ENCODE data around the gene KCNC3.

The KCNC3 gene

GRCh38 chr19:50321831-50322230 is 7.3 kb downstream of the KCNC3 start:
- H3K27me3 Mint-ChIP-seq (ENCODE audit: low read depth): peaks cover 43% of the 10 kb centered on the region

GRCh38 chr19:50320596-50320995 is 8.6 kb downstream of the KCNC3 start:
- Mint-ChIP-seq H3K9me3 (no peaks in the 10 kb centered on the region), H3K27ac (no peak overlapping the region), H3K4me3 (no peak overlapping the region), H3K36me3 (ENCODE audit: low read depth) (peaks cover 7% of the 10 kb centered on the region), H3K4me1 (peaks cover 11% of the 10 kb centered on the region), H3K27me3 (ENCODE audit: low read depth) (peaks cover 44% of the 10 kb centered on the region)
- TF ChIP-seq CTCF (IDR thresholded peaks at IDR 0.05; ENCODE audit: unreplicated experiment in 3 of 3): no peak

More at GRCh38 chr19:50321831-50322230, 7.3 kb downstream of the KCNC3 start:
- H3K36me3 Mint-ChIP-seq (ENCODE audit: low read depth): peaks cover 7% of the 10 kb centered on the region
- no peak overlapping the region for H3K27ac Mint-ChIP-seq
- no peaks in the 10 kb centered on the region for H3K9me3 Mint-ChIP-seq
- TF ChIP-seq CTCF (IDR thresholded peaks at IDR 0.05; ENCODE audit: unreplicated experiment in 3 of 3): no peak
- H3K4me1 Mint-ChIP-seq: peaks cover 15% of the 10 kb centered on the region
- no peak overlapping the region for H3K4me3 Mint-ChIP-seq

GRCh38 chr19:50320051-50320450 is 9.1 kb downstream of the KCNC3 start:
- peaks cover 14% of the 10 kb centered on the region for H3K4me1 Mint-ChIP-seq
- H3K4me3 Mint-ChIP-seq: no peak overlapping the region

GRCh38 chr19:50319156-50319555 is 10.0 kb downstream of the KCNC3 start:
- H3K4me1 Mint-ChIP-seq: peaks cover 10% of the 10 kb centered on the region
- no peak overlapping the region for H3K27ac Mint-ChIP-seq
- peaks cover 52% of the 10 kb centered on the region for H3K27me3 Mint-ChIP-seq (ENCODE audit: low read depth)
- peaks cover 7% of the 10 kb centered on the region for H3K36me3 Mint-ChIP-seq (ENCODE audit: low read depth)
- H3K9me3 Mint-ChIP-seq: no peaks in the 10 kb centered on the region
- peak overlapping the region in 1 of 3 experiments; percentile 18 for H3K4me3 Mint-ChIP-seq
- no peak for TF ChIP-seq CTCF (IDR thresholded peaks at IDR 0.05; ENCODE audit: unreplicated experiment in 3 of 3)

More at GRCh38 chr19:50320051-50320450, 9.1 kb downstream of the KCNC3 start:
- Mint-ChIP-seq H3K27ac (no peak overlapping the region), H3K27me3 (ENCODE audit: low read depth) (peaks cover 47% of the 10 kb centered on the region), H3K36me3 (ENCODE audit: low read depth) (peaks cover 7% of the 10 kb centered on the region), H3K9me3 (no peaks in the 10 kb centered on the region)
- no peak for TF ChIP-seq CTCF (IDR thresholded peaks at IDR 0.05; ENCODE audit: unreplicated experiment in 3 of 3)

GRCh38 chr19:50318438-50318837 is 10.7 kb downstream of the KCNC3 start:
- Mint-ChIP-seq H3K27me3 (ENCODE audit: low read depth) (peaks cover 60% of the 10 kb centered on the region), H3K4me3 (no peak overlapping the region), H3K4me1 (peaks cover 10% of the 10 kb centered on the region), H3K36me3 (ENCODE audit: low read depth) (peaks cover 7% of the 10 kb centered on the region), H3K9me3 (no peaks in the 10 kb centered on the region), H3K27ac (no peak overlapping the region)
- TF ChIP-seq CTCF (IDR thresholded peaks at IDR 0.05; ENCODE audit: unreplicated experiment in 3 of 3): no peak

GRCh38 chr19:50317115-50317514 is 12.1 kb downstream of the KCNC3 start:
- no peak overlapping the region for H3K4me3 Mint-ChIP-seq
- H3K27ac Mint-ChIP-seq: no peak overlapping the region
- peaks cover 68% of the 10 kb centered on the region for H3K27me3 Mint-ChIP-seq (ENCODE audit: low read depth)
- H3K4me1 Mint-ChIP-seq: peaks cover 14% of the 10 kb centered on the region
- no peak for TF ChIP-seq CTCF (IDR thresholded peaks at IDR 0.05; ENCODE audit: unreplicated experiment in 3 of 3)
- no peaks in the 10 kb centered on the region for H3K9me3 Mint-ChIP-seq
- H3K36me3 Mint-ChIP-seq (ENCODE audit: low read depth): peaks cover 3% of the 10 kb centered on the region

Data from nephron (organoid).